Bronchial epithelial cell (primary cell): ENCODE data around the gene ASRGL1. TPM values are rescaled to one million over a fixed set of nuclear protein-coding genes. Genes with fewer than 3 reads are reported as not detected.
A peak's percentile ranks its signal among the peaks of the same experiment; 100 is the strongest.
"Not testable (repeated sequence)": the region's sequence is repeated elsewhere in the genome, so short reads cannot be mapped to it uniquely, and the experiment has no call there.

ENCODE experiments used
- DNase-seq: peaks from one replicate; pipeline ENCODE4 v3.0.0-alpha.2; 2010; ENCODE audit warnings: low read depth
- FAIRE-seq: peaks from 2 replicates; lab custom pipeline; 2011; peaks lifted over from hg19 to GRCh38; lab: Jason Lieb, UNC
- H3K27me3 ChIP-seq: 2 replicates; pipeline ENCODE4 v1.5.1; 2011; ENCODE audit warnings: low read length; ENCODE audit not compliant: control insufficient read depth, insufficient read depth
- H3K36me3 ChIP-seq: 2 replicates; pipeline ENCODE4 v1.5.1; 2011; ENCODE audit warnings: low read length; ENCODE audit not compliant: control insufficient read depth, insufficient read depth
- H3K4me3 ChIP-seq: 2 replicates; pipeline ENCODE4 v1.5.1; 2011; ENCODE audit warnings: mild to moderate bottlenecking, low read depth, low read length, control low read depth
- CTCF ChIP-seq: IDR thresholded peaks from 2 replicates; pipeline ENCODE4 v1.5.1; 2011; ENCODE audit warnings: mild to moderate bottlenecking, moderate library complexity, low read length, control low read depth, inconsistent platforms; ENCODE audit not compliant: insufficient read depth, severe bottlenecking
- total RNA-seq: library from RNA; depleted of rRNA; stranded (reverse); fragments of >200 nt; gene quantifications from 2 replicates; pipeline ENCODE4 v1.2.1, GENCODE V29; 2014

Gene ASRGL1
- total RNA-seq, 1 donor from 2014 or later, result 0.53 TPM

- no peak for TF ChIP-seq CTCF
- FAIRE-seq (no peak), DNase-seq (no peak)
Measured at GRCh38 chr11:62352355-62353336, 15.4 kb downstream of the ASRGL1 start.

GRCh38 chr11:62353841-62354240 lies 16.6 kb downstream of the ASRGL1 start:
- no peak for FAIRE-seq
- TF ChIP-seq CTCF, result no peak
- Histone ChIP-seq H3K27me3 (no peaks in the 10 kb centered on the region), H3K4me3 (no peak overlapping the region), H3K36me3 (no peaks in the 10 kb centered on the region)
- peak; percentile 46 for DNase-seq

More at GRCh38 chr11:62352355-62353336, 15.4 kb downstream of the ASRGL1 start:
- Histone ChIP-seq H3K4me3 (no peak overlapping the region), H3K36me3 (no peaks in the 10 kb centered on the region), H3K27me3 (no peaks in the 10 kb centered on the region)

GRCh38 chr11:62358273-62358672 lies 21.0 kb downstream of the ASRGL1 start:
- no peak overlapping the region for H3K4me3 ChIP-seq
- DNase-seq (no peak), FAIRE-seq (no peak)
- H3K27me3 ChIP-seq, result no peaks in the 10 kb centered on the region
- no peaks in the 10 kb centered on the region for H3K36me3 ChIP-seq
- no peak for TF ChIP-seq CTCF

- TF ChIP-seq CTCF, result no peak
- H3K4me3 ChIP-seq, result no peak overlapping the region
- no peak for FAIRE-seq
Measured at GRCh38 chr11:62359475-62359874, 22.2 kb downstream of the ASRGL1 start.

GRCh38 chr11:62360685-62361084 lies 23.4 kb downstream of the ASRGL1 start:
- Histone ChIP-seq H3K4me3 (no peak overlapping the region), H3K36me3 (no peaks in the 10 kb centered on the region), H3K27me3 (no peaks in the 10 kb centered on the region)
- DNase-seq, result no peak
- TF ChIP-seq CTCF, result no peak
- FAIRE-seq, result no peak

More at GRCh38 chr11:62359475-62359874, 22.2 kb downstream of the ASRGL1 start:
- Histone ChIP-seq H3K27me3 (no peaks in the 10 kb centered on the region), H3K36me3 (no peaks in the 10 kb centered on the region)
- no peak for DNase-seq

- H3K4me3 ChIP-seq, FAIRE-seq, H3K27me3 ChIP-seq, H3K36me3 ChIP-seq, DNase-seq: not testable (repeated sequence)
Measured at GRCh38 chr11:62368861-62369477, 31.7 kb downstream of the ASRGL1 start.
